CD4-positive, alpha-beta T cell treated with Interleukin-6 for 4 hours (primary cell): ENCODE measurements around the gene HPCAL1.

Experiments
- DNase-seq: peaks from one replicate; pipeline ENCODE4 v3.0.0-alpha.2; 2020; ENCODE audit warnings: mixed read lengths

The HPCAL1 gene

DNA sequence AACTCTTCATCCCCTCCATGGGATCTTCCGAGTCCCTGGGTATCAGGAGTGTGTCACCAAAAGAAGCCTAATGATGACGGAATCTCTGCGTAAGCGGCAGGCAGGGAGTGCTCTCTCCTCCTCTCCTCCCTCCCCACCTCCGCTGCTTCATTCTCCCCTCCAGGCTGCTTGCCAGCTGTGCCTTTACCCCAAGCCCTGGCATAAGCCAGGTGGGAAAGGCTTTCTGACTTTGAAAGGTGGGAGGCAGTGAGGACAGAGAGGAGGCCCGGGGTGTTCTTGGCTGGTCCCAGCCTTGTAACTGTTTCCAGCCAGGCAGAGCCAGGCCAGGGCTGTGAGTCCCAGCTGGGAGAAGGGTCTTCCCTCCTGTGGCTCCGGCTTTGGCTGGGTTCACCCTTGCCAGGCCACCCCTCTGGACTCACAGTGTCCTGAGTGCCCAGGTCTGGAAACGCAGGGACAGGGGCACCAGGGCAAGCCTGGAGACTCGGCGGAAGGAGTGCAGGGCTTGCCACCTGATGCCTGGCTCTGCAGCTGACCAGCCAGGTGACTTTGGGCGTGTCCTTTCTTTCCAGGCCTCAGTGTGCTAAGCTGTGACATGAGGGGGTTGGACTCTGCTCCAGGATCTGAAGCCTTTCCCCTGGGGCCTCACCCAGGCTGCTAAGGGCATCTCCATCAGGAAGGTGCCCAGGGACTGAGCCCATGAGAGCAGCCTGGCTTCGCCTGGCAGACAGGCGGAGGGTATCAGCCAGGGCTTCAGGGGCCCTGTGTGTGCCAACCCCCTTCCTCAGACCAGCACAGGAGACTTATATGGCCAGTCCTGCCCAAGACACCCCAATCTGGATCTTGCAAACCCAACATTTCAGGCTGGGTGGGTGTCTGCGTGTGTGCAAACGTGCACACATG lies 32.7 kb upstream of the HPCAL1 start:
- DNase-seq: no peak

GRCh38 chr2:10271509-10271908 lies 31.2 kb upstream of the HPCAL1 start:
- no peak for DNase-seq

DNA sequence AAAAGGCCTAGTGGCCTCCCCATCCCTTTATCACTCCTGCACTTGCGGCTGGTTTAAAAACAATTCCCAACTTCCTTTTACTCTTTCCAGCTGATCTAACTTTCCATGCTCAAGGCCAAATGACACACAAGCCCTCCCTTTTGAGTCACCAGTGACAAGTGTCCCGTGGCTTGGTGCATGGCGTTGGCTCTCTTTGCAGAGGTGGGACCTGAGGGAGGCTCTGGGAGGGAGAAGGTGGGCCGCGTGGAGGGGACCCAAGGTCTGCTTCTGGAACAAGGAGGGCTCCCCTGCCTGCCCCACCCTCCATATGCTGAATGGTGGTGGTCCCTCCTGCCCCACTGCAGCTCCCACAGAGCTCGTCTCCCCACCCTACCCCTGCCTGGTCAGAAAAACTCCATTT lies 30.8 kb upstream of the HPCAL1 start:
- DNase-seq: no peak

- no peak for DNase-seq
These were observed 30.2 kb upstream of the HPCAL1 start for GRCh38 chr2:10272464-10272863.

- DNase-seq: no peak
These were observed 29.2 kb upstream of the HPCAL1 start for GRCh38 chr2:10273215-10274175.

- DNase-seq: no peak
These were observed 28.3 kb upstream of the HPCAL1 start for GRCh38 chr2:10274376-10274775.

- DNase-seq: no peak
These were observed 27.5 kb upstream of the HPCAL1 start for GRCh38 chr2:10274983-10275802.

DNA sequence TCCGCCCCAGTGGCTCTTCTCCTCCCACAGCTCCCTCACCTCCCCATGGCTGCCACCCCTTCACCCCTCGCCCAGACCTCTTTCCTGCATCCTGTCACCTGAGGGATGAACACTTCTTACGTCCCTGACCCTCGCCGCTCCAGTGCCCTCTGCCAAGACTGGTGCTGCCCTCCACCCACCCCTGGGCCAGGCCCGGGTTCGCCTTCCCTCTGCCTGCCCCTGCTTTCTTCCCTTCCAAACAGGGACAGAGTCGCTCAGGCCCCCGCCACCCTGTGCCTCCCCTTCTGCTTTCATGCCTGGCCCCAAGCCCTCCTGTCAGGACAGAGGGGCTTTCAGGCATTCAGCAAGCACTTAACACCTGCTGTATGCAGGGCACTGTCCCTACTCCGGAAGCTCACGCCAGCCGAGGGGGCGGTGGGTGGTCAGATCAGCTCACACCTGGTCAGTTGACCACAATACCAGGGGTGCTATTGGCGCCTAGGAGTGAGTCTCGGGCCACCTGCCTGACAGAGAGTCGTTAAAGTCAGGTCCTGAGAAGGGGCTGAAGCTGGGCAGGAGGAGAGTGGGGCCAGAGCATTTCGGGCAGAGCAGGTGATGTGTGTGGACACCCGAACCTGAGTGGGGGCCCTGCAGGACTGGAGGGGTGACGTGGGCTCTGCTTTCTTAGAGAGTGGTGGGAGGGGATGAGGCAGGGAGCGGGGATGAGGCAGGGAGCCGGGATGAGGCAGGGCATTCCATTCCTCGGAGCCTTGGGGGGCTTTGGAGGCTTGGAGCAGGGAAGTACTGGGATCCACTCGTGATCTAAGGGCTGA lies 26.0 kb upstream of the HPCAL1 start:
- no peak for DNase-seq

DNA sequence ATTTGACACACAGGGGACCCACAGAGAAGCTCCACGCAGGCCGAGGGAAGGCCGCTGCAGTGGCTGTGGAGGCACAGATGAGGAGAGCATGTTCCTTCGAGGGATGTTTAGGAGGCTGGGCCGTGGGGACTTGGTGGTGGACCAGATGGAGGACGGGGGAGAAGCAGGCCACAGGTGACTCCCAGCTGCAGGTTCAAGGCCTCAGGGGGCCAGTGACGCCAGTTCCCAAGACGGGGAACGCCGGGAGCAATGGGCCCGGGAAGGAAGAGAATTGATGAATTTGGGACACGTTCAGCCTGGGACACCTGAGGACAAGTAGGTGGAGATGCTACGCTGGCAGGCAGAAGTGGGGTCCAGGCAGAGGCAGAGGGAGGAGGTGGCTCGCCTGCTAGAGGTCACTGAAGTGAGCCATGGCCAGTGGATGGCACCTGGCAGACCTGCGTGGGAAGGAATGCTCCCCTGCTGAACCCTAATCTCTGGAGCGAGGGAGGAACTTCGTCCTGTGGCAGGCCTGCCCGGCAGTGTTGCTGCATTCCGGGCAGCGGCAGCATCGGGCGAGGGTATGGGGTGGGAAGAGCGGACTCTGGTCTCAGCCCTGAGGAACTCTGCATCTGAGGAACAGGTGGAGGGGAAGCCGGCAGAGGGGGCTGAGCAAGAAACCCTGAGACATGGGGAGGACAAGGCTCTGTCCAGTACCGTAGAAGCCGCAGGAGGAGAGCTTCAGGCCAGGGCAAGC lies 25.2 kb upstream of the HPCAL1 start:
- DNase-seq: no peak

DNA sequence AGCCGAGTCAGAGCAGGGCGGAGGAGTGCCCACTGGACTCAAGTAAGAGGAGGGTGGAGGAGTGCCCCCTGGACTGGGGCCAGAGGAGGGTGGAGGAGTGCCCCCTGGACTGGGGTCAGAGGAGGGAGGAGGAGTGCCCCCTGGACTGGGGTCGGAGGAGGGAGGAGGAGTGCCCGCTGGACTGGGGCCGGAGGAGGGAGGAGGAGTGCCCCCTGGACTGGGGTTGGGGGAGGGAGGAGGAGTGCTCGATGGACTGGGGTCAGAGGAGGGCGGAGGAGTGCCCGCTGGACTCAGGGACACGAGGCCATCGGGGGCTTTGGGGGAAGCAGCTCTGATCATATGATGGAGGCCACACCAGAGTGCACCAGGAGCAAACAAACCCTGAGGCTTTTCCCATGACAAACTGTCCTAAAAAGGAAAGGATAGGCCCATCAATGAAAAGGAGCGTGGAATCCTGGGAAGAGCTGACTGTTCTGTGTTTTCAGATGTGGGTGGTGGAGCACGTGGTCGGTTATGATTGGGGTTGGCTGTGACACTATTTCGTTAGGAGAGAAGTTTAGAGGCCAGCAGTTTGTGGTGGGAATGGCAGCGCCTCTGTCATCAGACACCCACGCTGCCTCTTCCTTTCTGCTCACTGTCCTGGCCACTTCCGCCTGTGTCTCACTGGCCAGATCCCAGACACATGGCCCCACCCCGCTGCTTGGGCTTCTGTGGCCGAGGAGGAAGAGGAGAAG lies 24.5 kb upstream of the HPCAL1 start:
- no peak for DNase-seq

- no peak for DNase-seq
These were observed 23.8 kb upstream of the HPCAL1 start for GRCh38 chr2:10278763-10279471.

GRCh38 chr2:10279472-10279870 lies 23.2 kb upstream of the HPCAL1 start:
- no peak for DNase-seq

DNA sequence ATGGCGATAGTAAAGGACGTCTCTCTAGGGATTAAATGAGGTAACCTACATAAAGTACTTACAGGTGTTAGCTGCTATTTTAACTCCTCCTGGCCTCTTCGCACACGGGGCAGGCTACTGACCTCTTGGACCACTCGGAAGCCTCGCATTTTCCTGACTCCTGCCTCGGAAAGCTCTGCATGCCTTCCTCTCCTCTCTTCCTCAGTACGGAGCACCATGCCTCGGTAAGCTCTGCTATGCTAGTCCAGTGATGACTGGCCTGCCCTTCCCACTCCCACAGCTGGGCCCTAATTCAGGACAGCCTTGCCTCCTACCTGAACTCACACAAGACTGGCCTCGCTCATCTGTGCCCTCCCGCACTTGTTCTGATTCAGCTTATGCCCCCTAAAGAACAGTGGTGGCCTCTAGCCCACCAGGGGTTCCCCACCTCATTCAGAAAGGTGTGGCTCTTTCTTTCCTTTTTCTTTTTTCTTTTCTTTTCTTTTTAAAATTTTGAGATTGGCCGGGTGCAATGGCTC lies 22.7 kb upstream of the HPCAL1 start:
- no peak for DNase-seq

DNA sequence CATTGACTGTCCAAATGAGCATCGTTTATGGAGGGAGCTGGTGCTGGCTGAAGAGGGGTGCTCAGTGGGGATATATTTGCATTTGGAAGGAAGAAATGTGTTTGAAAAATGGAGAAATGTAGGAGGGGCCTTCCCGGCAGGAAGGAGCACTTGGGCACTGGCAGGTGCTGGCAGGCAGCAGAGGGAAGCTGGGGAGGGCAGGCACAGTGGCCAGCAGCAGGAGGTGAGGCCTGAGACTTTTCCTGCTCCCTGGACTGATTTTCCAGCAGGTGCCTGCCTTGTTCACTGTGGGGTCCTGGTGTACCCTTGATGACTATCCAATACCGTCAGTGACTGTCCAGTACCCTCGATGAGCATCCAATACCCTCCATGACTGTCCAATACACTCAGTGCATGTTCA lies 20.8 kb upstream of the HPCAL1 start:
- DNase-seq: no peak

- DNase-seq: no peak
These were observed 20.0 kb upstream of the HPCAL1 start for GRCh38 chr2:10282611-10283105.

- peak; percentile 46 for DNase-seq
These were observed 19.3 kb upstream of the HPCAL1 start for GRCh38 chr2:10283106-10284062.

GRCh38 chr2:10284108-10284870 lies 18.4 kb upstream of the HPCAL1 start:
- DNase-seq: no peak
